ENCODE results near the gene BLNK.

BLNK gene

DNA sequence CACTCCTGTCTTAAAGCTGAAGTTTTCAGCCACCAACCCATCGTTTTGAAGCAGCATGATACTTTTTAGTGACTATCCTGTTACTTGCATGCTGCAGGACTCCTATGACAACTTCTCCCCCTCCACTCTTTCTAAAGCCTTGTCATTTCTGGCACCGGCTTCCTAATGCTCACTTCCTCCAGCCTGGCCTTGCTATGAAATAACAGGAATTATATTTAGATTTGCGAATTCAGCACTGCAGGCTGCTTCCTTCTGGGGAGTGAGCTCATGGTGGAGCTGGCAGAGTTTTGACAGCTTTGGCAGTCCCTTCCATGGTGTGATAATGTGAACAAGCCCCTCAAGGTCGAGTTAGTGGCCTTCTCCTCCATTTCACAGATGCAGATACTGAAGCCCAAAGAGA lies 13.4 kb downstream of the BLNK start:
- H3K4me3 ChIP-seq (ENCODE audit: low read depth, low read length), result no peak overlapping the region
- H3K36me3 ChIP-seq (ENCODE audit: control insufficient read depth in 2 of 2, insufficient read depth in 1 of 2, low read length in 2 of 2), result no peaks in the 10 kb centered on the region
- H3K9me3 ChIP-seq (ENCODE audit: control insufficient read depth, insufficient read depth, low read depth, low read length), result no peaks in the 10 kb centered on the region
- H3K27ac ChIP-seq (ENCODE audit: extremely low read depth, low read depth, low read length), result no peak overlapping the region
- ChIA-PET POLR2A (interaction anchor here (1.0 kb wide), 1 partner anchor 29 kb away, joined by 3 read pairs; no protein-coding TSS in a partner anchor), CTCF (interaction anchor here (0.8 kb wide), 1 partner anchor 28 kb away, joined by 3 read pairs; no protein-coding TSS in a partner anchor)
- no peaks in the 10 kb centered on the region for H3K4me1 ChIP-seq (ENCODE audit: control insufficient read depth, insufficient read depth, low read length)
- TF ChIP-seq ZNF560 (tag by site-specific recombination; IDR thresholded peaks at IDR 0.05; ENCODE audit: borderline replicate concordance) (no peak), ZNF843 (tag by site-specific recombination; IDR thresholded peaks at IDR 0.05) (no peak), ZNF707 (tag by site-specific recombination; IDR thresholded peaks at IDR 0.05) (no peak), ZNF266 (tag by site-specific recombination; IDR thresholded peaks at IDR 0.05; ENCODE audit: low read depth) (no peak), ZNF416 (tag by site-specific recombination; IDR thresholded peaks at IDR 0.05) (no peak), ZNF366 (tag by site-specific recombination; conservative IDR thresholded peaks at IDR 0.05) (no peak), ZNF211 (tag by site-specific recombination; IDR thresholded peaks at IDR 0.05; ENCODE audit: low read depth) (no peak), REPIN1 (tag by site-specific recombination; IDR thresholded peaks at IDR 0.05; ENCODE audit: low read depth) (no peak), ZNF404 (tag by site-specific recombination; IDR thresholded peaks at IDR 0.05) (no peak), SP7 (tag by site-specific recombination; IDR thresholded peaks at IDR 0.05) (no peak), ZFP41 (tag by site-specific recombination; IDR thresholded peaks at IDR 0.05; ENCODE audit: borderline replicate concordance) (no peak), ZNF184 (tag by site-specific recombination; IDR thresholded peaks at IDR 0.05) (no peak), ZNF214 (tag by site-specific recombination; IDR thresholded peaks at IDR 0.05; ENCODE audit: borderline replicate concordance) (no peak), TCF7L2 (IDR thresholded peaks at IDR 0.05; ENCODE audit: borderline replicate concordance, low read depth, low read length) (no peak)
- TF ChIP-seq, protein P1, sequence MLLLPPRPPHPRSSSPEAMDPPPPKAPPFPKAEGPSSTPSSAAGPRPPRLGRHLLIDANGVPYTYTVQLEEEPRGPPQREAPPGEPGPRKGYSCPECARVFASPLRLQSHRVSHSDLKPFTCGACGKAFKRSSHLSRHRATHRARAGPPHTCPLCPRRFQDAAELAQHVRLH (tag by site-specific recombination; IDR thresholded peaks at IDR 0.05), result no peak

- no peaks in the 10 kb centered on the region for H3K9me3 ChIP-seq (ENCODE audit: control insufficient read depth, insufficient read depth, low read depth, low read length)
- POLR2A ChIA-PET, result interaction anchor here (1.1 kb wide), 1 partner anchor 18 kb away, joined by 3 read pairs; no protein-coding TSS in a partner anchor
- no peaks in the 10 kb centered on the region for H3K36me3 ChIP-seq (ENCODE audit: control insufficient read depth in 2 of 2, insufficient read depth in 1 of 2, low read length in 2 of 2)
- TF ChIP-seq ZNF266 (tag by site-specific recombination; IDR thresholded peaks at IDR 0.05; ENCODE audit: low read depth), result no peak
- no peak for TF ChIP-seq YY1 (tag by site-specific recombination; IDR thresholded peaks at IDR 0.05)
- TF ChIP-seq TCF7L2 (IDR thresholded peaks at IDR 0.05; ENCODE audit: borderline replicate concordance, low read depth, low read length), result no peak
- no peak for TF ChIP-seq REPIN1 (tag by site-specific recombination; IDR thresholded peaks at IDR 0.05; ENCODE audit: low read depth)
- CTCF ChIA-PET, result interaction anchor here (0.6 to 1.1 kb wide), 4 partner anchors 10 to 208 kb away, joined by 3 to 4 read pairs (median 3); no protein-coding TSS in a partner anchor
- no peak overlapping the region for H3K4me3 ChIP-seq (ENCODE audit: low read depth, low read length)
- no peak overlapping the region for H3K27ac ChIP-seq (ENCODE audit: extremely low read depth, low read depth, low read length)
- H3K4me1 ChIP-seq (ENCODE audit: control insufficient read depth, insufficient read depth, low read length), result no peaks in the 10 kb centered on the region
These were observed 15.6 kb downstream of the BLNK start for GRCh38 chr10:96255549-96256333.

GRCh38 chr10:96254976-96255375 lies 16.4 kb downstream of the BLNK start:
- ChIA-PET CTCF (interaction anchor here (0.7 kb wide), 1 partner anchor 11 kb away, joined by 3 read pairs; no protein-coding TSS in a partner anchor), POLR2A (no interaction called here)
- Histone ChIP-seq H3K9me3 (ENCODE audit: control insufficient read depth, insufficient read depth, low read depth, low read length) (no peaks in the 10 kb centered on the region), H3K36me3 (ENCODE audit: control insufficient read depth in 2 of 2, insufficient read depth in 1 of 2, low read length in 2 of 2) (no peaks in the 10 kb centered on the region), H3K4me1 (ENCODE audit: control insufficient read depth, insufficient read depth, low read length) (no peaks in the 10 kb centered on the region), H3K27ac (ENCODE audit: extremely low read depth, low read depth, low read length) (no peak overlapping the region), H3K4me3 (ENCODE audit: low read depth, low read length) (no peak overlapping the region)
- no peak for TF ChIP-seq INSM2 (tag by site-specific recombination; IDR thresholded peaks at IDR 0.05)
- TF ChIP-seq KLF9 (tag by site-specific recombination; IDR thresholded peaks at IDR 0.05; ENCODE audit: low read depth), result no peak
- TF ChIP-seq ZNF626 (tag by site-specific recombination; IDR thresholded peaks at IDR 0.05), result no peak
- no peak for TF ChIP-seq ZNF549 (tag by site-specific recombination; IDR thresholded peaks at IDR 0.05)
- no peak for TF ChIP-seq ZNF792 (tag by site-specific recombination; IDR thresholded peaks at IDR 0.05)
- TF ChIP-seq ZNF26 (tag by site-specific recombination; IDR thresholded peaks at IDR 0.05), result no peak
- no peak for TF ChIP-seq ZNF426 (tag by site-specific recombination; IDR thresholded peaks at IDR 0.05)
- TF ChIP-seq ZNF514 (tag by site-specific recombination; IDR thresholded peaks at IDR 0.05), result no peak
- TF ChIP-seq, protein P2, sequence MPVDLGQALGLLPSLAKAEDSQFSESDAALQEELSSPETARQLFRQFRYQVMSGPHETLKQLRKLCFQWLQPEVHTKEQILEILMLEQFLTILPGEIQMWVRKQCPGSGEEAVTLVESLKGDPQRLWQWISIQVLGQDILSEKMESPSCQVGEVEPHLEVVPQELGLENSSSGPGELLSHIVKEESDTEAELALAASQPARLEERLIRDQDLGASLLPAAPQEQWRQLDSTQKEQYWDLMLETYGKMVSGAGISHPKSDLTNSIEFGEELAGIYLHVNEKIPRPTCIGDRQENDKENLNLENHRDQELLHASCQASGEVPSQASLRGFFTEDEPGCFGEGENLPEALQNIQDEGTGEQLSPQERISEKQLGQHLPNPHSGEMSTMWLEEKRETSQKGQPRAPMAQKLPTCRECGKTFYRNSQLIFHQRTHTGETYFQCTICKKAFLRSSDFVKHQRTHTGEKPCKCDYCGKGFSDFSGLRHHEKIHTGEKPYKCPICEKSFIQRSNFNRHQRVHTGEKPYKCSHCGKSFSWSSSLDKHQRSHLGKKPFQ (tag by site-specific recombination; IDR thresholded peaks at IDR 0.05), result no peak
- TF ChIP-seq ZNF530 (tag by site-specific recombination; IDR thresholded peaks at IDR 0.05; ENCODE audit: low read depth), result no peak
- TF ChIP-seq ZNF350 (tag by site-specific recombination; IDR thresholded peaks at IDR 0.05), result no peak

All from HEK293 (cell line).